K562 treated with DMSO at 1 percent for 24 hours (cell line): Measurements from ENCODE around the gene PHF23. TPM values are rescaled to one million over a fixed set of nuclear protein-coding genes. Genes with fewer than 3 reads are reported as not detected.

Experiments
- total RNA-seq: library from RNA; unstranded; fragments of 300-600 nt; gene quantifications from 2 replicates; pipeline ENCODE4 v1.2.3, GENCODE V29; 2022; ENCODE audit warnings: low read depth; ENCODE audit not compliant: insufficient read depth

The PHF23 gene
- total RNA-seq = 26.9 and 30.4 TPM in 2 replicates

GRCh38 chr17:7239091-7240027, at the start of gene PHF23:
Gene PHF23 (minus strand): TSS chr17:7239457. CDS start chr17:7239279, 178 bp downstream.

GRCh38 chr17:7281074-7281952, 42.1 kb upstream of the PHF23 start, which contains the start of gene SLC2A4:
Gene SLC2A4 (plus strand): TSS chr17:7281718. CDS start chr17:7281935, 217 bp downstream.

GRCh38 chr17:7262192-7262934, 23.1 kb upstream of the PHF23 start, which contains the start of gene CLDN7:
Gene CLDN7 (minus strand): TSS chr17:7262478. CDS start chr17:7262043, 435 bp downstream.

GRCh38 chr17:7252176-7253043, 13.2 kb upstream of the PHF23 start, which contains the start of gene ELP5:
Gene ELP5 (plus strand): TSS chr17:7252215. CDS start chr17:7252551, 336 bp downstream.

GRCh38 chr17:7251661-7252175, 12.5 kb upstream of the PHF23 start, which contains the start of gene CTDNEP1:
Gene CTDNEP1 (minus strand): TSS chr17:7251734. CDS start chr17:7251296, 438 bp downstream.

GRCh38 chr17:7241783-7242716, 2.8 kb upstream of the PHF23 start, which contains the start of gene GABARAP:
Gene GABARAP (minus strand): TSS chr17:7242449. CDS start chr17:7242330, 119 bp downstream.

GRCh38 chr17:7234083-7234951, 4.9 kb downstream of the PHF23 start, which contains the start of gene DVL2:
Gene DVL2 (minus strand): TSS chr17:7234517. CDS start chr17:7234262, 255 bp downstream.

GRCh38 chr17:7219812-7220592, 19.3 kb downstream of the PHF23 start, which contains the start of the genes ACADVL and DLG4:
Gene ACADVL (plus strand): TSS chr17:7219938. CDS start chr17:7219985, 47 bp downstream.
Gene DLG4 (minus strand): TSS chr17:7219836.

Other genes starting within 250 kb of the PHF23 start
- gene ALOX12, start 243.4 kb downstream of the PHF23 start, total RNA-seq = 0.52 and 0.79 TPM in 2 replicates
- 291 and 322 TPM in 2 replicates for gene RNASEK, start 226.8 kb downstream of the PHF23 start, total RNA-seq
- gene BCL6B, start 216.4 kb downstream of the PHF23 start, total RNA-seq = 1.2 TPM in 2 replicates
- 9.1 and 11.3 TPM in 2 replicates for gene SLC16A13, start 203.4 kb downstream of the PHF23 start, total RNA-seq
- gene SLC16A11, start 195.4 kb downstream of the PHF23 start, total RNA-seq = 0.32 TPM in 1 of 2 replicates, not detected in the other
- gene CLEC10A, start 159.2 kb downstream of the PHF23 start, total RNA-seq = not detected in 2 replicates
- not detected in 2 replicates for gene ASGR2, start 124.6 kb downstream of the PHF23 start, total RNA-seq
- 1.4 and 2.5 TPM in 2 replicates for gene ASGR1, start 60.1 kb downstream of the PHF23 start, total RNA-seq
- 3.2 and 3.6 TPM in 2 replicates for gene DLG4, start 19.6 kb downstream of the PHF23 start, total RNA-seq
- 252 and 266 TPM in 2 replicates for gene ACADVL, start 19.5 kb downstream of the PHF23 start, total RNA-seq
- gene DVL2, start 4.9 kb downstream of the PHF23 start, total RNA-seq = 55.4 and 59.5 TPM in 2 replicates
- 267 and 288 TPM in 2 replicates for gene GABARAP, start 3.0 kb upstream of the PHF23 start, total RNA-seq
- gene CTDNEP1, start 12.3 kb upstream of the PHF23 start, total RNA-seq = 70.4 and 74.9 TPM in 2 replicates
- 54.3 and 56.3 TPM in 2 replicates for gene ELP5, start 12.8 kb upstream of the PHF23 start, total RNA-seq
- 19.6 and 20.2 TPM in 2 replicates for gene CLDN7, start 23.0 kb upstream of the PHF23 start, total RNA-seq
- 0.39 and 0.63 TPM in 2 replicates for gene SLC2A4, start 42.3 kb upstream of the PHF23 start, total RNA-seq
- gene YBX2, start 55.2 kb upstream of the PHF23 start, total RNA-seq = not detected in 2 replicates
- 333 and 343 TPM in 2 replicates for gene EIF5A, start 68.2 kb upstream of the PHF23 start, total RNA-seq
- gene GPS2, start 75.9 kb upstream of the PHF23 start, total RNA-seq = 64.3 and 71.2 TPM in 2 replicates
- 15.7 and 18.8 TPM in 2 replicates for gene NEURL4, start 89.9 kb upstream of the PHF23 start, total RNA-seq
- 2.6 and 6.1 TPM in 2 replicates for gene ACAP1, start 97.1 kb upstream of the PHF23 start, total RNA-seq
- 7.3 and 8.6 TPM in 2 replicates for gene KCTD11, start 112.7 kb upstream of the PHF23 start, total RNA-seq
- gene TMEM95, start 115.7 kb upstream of the PHF23 start, total RNA-seq = not detected in 2 replicates
- 7.3 and 8.8 TPM in 2 replicates for gene TNK1, start 141.6 kb upstream of the PHF23 start, total RNA-seq
- 11.9 and 13.9 TPM in 2 replicates for gene PLSCR3, start 155.1 kb upstream of the PHF23 start, total RNA-seq
- 67.8 and 69.3 TPM in 2 replicates for gene TMEM256, start 164.6 kb upstream of the PHF23 start, total RNA-seq
- gene NLGN2, start 168.4 kb upstream of the PHF23 start, total RNA-seq = 14.2 and 14.9 TPM in 2 replicates
- not detected in 2 replicates for gene SPEM1, start 180.9 kb upstream of the PHF23 start, total RNA-seq
- gene SPEM2, start 186.2 kb upstream of the PHF23 start, total RNA-seq = not detected in 2 replicates
- gene SPEM3, start 189.4 kb upstream of the PHF23 start, total RNA-seq = not detected in 2 replicates
- gene TMEM102, start 196.0 kb upstream of the PHF23 start, total RNA-seq = 14.7 and 16.9 TPM in 2 replicates
- 6.3 and 7.5 TPM in 2 replicates for gene FGF11, start 200.1 kb upstream of the PHF23 start, total RNA-seq
- 12.6 and 14.0 TPM in 2 replicates for gene CHRNB1, start 205.6 kb upstream of the PHF23 start, total RNA-seq
- 5.5 and 5.6 TPM in 2 replicates for gene ZBTB4, start 240.2 kb upstream of the PHF23 start, total RNA-seq
- not detected in 2 replicates for gene SLC35G6, start 242.0 kb upstream of the PHF23 start, total RNA-seq
- gene POLR2A, start 244.9 kb upstream of the PHF23 start, total RNA-seq = 81.8 and 97.0 TPM in 2 replicates